ENCODE results near the gene NFAT5.

Gene NFAT5

GRCh38 chr16:69669577-69669976 lies 103.8 kb downstream of the NFAT5 start:
- H3K4me3 ChIP-seq (ENCODE audit: low read depth, low read length): no peak overlapping the region
- TF ChIP-seq, protein P1, sequence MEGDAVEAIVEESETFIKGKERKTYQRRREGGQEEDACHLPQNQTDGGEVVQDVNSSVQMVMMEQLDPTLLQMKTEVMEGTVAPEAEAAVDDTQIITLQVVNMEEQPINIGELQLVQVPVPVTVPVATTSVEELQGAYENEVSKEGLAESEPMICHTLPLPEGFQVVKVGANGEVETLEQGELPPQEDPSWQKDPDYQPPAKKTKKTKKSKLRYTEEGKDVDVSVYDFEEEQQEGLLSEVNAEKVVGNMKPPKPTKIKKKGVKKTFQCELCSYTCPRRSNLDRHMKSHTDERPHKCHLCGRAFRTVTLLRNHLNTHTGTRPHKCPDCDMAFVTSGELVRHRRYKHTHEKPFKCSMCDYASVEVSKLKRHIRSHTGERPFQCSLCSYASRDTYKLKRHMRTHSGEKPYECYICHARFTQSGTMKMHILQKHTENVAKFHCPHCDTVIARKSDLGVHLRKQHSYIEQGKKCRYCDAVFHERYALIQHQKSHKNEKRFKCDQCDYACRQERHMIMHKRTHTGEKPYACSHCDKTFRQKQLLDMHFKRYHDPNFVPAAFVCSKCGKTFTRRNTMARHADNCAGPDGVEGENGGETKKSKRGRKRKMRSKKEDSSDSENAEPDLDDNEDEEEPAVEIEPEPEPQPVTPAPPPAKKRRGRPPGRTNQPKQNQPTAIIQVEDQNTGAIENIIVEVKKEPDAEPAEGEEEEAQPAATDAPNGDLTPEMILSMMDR (IDR thresholded peaks at IDR 0.05; ENCODE audit: low read depth, low read length, missing control alignments): no peak
- DNase-seq (ENCODE audit: low read depth): no peak

GRCh38 chr16:69672315-69672997 lies 106.7 kb downstream of the NFAT5 start:
- TF ChIP-seq, protein P1 (IDR thresholded peaks at IDR 0.05; ENCODE audit: low read depth, low read length, missing control alignments): no peak
- no peak for DNase-seq (ENCODE audit: low read depth)
- H3K4me3 ChIP-seq (ENCODE audit: low read depth, low read length): no peak overlapping the region

- TF ChIP-seq, protein P1 (IDR thresholded peaks at IDR 0.05; ENCODE audit: low read depth, low read length, missing control alignments): no peak
- DNase-seq (ENCODE audit: low read depth): no peak
- no peak overlapping the region for H3K4me3 ChIP-seq (ENCODE audit: low read depth, low read length)
Observed at GRCh38 chr16:69672998-69673713, 107.4 kb downstream of the NFAT5 start.

- no peak overlapping the region for H3K4me3 ChIP-seq (ENCODE audit: low read depth, low read length)
- DNase-seq (ENCODE audit: low read depth): no peak
- TF ChIP-seq, protein P1 (IDR thresholded peaks at IDR 0.05; ENCODE audit: low read depth, low read length, missing control alignments): no peak
Observed at GRCh38 chr16:69680358-69680757, 114.6 kb downstream of the NFAT5 start.

- no peak for DNase-seq (ENCODE audit: low read depth)
- no peak overlapping the region for H3K4me3 ChIP-seq (ENCODE audit: low read depth, low read length)
- TF ChIP-seq, protein P1 (IDR thresholded peaks at IDR 0.05; ENCODE audit: low read depth, low read length, missing control alignments): no peak
Observed at GRCh38 chr16:69688589-69688988, 122.8 kb downstream of the NFAT5 start.

DNA sequence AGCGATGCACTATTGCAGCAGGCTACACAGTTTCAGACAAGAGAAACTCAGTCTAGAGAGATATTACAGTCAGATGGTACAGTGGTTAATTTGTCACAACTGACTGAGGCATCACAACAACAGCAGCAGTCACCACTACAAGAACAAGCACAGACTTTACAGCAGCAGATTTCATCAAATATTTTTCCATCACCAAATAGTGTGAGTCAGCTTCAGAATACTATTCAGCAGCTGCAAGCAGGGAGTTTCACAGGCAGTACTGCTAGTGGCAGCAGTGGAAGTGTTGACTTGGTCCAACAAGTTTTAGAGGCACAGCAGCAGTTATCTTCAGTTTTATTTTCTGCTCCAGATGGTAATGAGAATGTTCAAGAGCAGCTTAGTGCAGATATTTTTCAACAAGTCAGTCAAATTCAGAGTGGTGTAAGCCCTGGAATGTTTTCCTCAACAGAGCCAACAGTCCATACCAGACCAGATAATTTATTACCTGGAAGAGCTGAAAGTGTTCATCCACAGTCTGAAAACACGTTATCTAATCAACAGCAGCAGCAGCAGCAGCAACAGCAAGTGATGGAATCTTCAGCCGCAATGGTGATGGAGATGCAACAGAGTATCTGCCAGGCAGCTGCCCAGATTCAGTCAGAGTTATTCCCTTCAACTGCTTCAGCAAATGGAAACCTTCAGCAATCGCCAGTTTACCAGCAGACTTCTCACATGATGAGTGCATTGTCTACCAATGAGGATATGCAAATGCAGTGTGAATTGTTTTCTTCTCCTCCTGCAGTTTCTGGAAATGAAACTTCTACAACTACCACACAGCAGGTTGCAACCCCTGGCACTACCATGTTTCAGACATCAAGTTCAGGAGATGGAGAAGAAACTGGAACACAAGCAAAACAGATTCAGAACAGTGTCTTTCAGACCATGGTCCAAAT lies 126.5 kb downstream of the NFAT5 start:
- TF ChIP-seq, protein P1 (IDR thresholded peaks at IDR 0.05; ENCODE audit: low read depth, low read length, missing control alignments): no peak
- DNase-seq (ENCODE audit: low read depth): peak; percentile 18
- no peak overlapping the region for H3K4me3 ChIP-seq (ENCODE audit: low read depth, low read length)

All from GM12864 (cell line).